ENCODE data around the gene RAB22A. TPM values are rescaled to one million over a fixed set of nuclear protein-coding genes. Genes with fewer than 3 reads are reported as not detected.

RAB22A gene
- total RNA-seq, 1 donor from 2014 or later = 17.8 TPM

DNA sequence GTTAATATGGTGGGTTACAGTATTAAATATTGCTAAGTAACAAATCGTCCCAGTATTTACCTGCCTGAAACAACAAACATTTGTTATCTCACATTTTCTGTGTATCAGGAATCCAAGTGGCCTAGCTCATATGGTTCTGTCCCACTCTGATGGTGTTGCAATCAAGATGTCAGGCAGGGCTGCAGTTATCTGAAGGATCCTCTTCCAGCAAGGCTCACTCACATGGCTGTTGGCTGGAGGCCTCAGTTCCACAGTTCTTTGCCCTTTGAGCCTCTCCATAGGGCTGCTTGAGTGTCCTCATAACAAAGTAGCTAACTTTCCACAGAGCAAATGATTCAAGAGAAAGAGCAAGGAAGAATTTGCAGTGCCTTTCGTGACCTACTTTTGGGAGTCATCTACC, 17.7 kb downstream of the RAB22A start:
- intact Hi-C loops (cut with DNase I) = no loop called here
- TF ChIP-seq CTCF (IDR thresholded peaks at IDR 0.05) = no peak
- no peak overlapping the region for H3K4me3 ChIP-seq
- H3K9me3 ChIP-seq = no peaks in the 10 kb centered on the region
- no peaks in the 10 kb centered on the region for H3K4me1 ChIP-seq
- DNase-seq (ENCODE audit: low spot score in 2 of 2) = no peak
- no peak overlapping the region for H3K27ac ChIP-seq
- H3K27me3 ChIP-seq = no peaks in the 10 kb centered on the region
- no peaks in the 10 kb centered on the region for H3K36me3 ChIP-seq

DNA sequence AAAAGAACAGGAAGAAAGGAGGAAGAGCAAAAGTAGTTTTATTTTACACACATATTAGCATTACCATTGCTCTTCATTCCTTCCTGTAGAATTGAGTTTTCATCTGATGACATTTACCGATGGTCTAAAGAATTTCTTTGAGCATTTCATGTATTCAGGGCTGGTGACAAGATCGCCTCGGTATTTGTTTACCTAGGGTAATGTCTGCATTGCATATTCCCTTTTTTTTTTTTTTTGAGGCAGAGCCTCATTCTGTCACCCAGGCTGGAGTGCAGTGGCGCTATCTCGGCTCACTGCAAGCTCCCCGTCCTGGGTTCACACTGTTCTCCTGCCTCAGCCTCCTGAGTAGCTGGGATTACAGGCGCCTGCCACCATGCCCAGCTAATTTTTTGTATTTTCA, 19.3 kb downstream of the RAB22A start:
- intact Hi-C loops (cut with DNase I) = no loop called here
- H3K36me3 ChIP-seq = no peaks in the 10 kb centered on the region
- no peak overlapping the region for H3K27ac ChIP-seq
- no peaks in the 10 kb centered on the region for H3K4me1 ChIP-seq
- no peaks in the 10 kb centered on the region for H3K9me3 ChIP-seq
- no peak overlapping the region for H3K4me3 ChIP-seq
- H3K27me3 ChIP-seq = no peaks in the 10 kb centered on the region
- no peak for DNase-seq (ENCODE audit: low spot score in 2 of 2)
- no peak for TF ChIP-seq CTCF (IDR thresholded peaks at IDR 0.05)

GRCh38 chr20:58329711-58330110, 20.2 kb downstream of the RAB22A start:
- no peak for TF ChIP-seq CTCF (IDR thresholded peaks at IDR 0.05)
- Histone ChIP-seq H3K36me3 (no peaks in the 10 kb centered on the region), H3K4me3 (no peak overlapping the region)

DNA sequence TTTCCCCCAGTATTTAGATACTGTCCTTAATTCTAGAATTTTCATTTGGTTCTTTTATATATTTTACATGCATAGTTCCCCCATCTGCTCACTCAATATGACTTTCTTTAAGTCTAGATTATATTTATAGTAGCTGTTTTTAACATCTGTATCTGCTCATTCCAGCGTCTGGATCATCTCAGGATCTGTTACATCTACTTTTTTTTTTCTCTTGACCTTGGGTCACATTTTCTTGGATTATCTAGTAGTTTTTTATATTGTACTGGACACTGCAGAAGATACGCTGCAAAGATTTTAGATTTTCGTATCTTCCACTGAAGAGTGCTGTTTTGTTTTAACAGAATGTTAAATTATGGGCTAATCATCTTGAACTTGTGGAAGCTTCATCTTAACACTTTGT, 20.7 kb downstream of the RAB22A start:
- Histone ChIP-seq H3K27ac (no peak overlapping the region), H3K36me3 (no peaks in the 10 kb centered on the region), H3K4me3 (no peak overlapping the region), H3K27me3 (no peaks in the 10 kb centered on the region), H3K4me1 (no peaks in the 10 kb centered on the region), H3K9me3 (no peaks in the 10 kb centered on the region)
- no peak for TF ChIP-seq CTCF (IDR thresholded peaks at IDR 0.05)
- no peak for DNase-seq (ENCODE audit: low spot score in 2 of 2)
- intact Hi-C loops (cut with DNase I) = no loop called here

More at GRCh38 chr20:58329711-58330110, 20.2 kb downstream of the RAB22A start:
- H3K9me3 ChIP-seq = no peaks in the 10 kb centered on the region
- DNase-seq (ENCODE audit: low spot score in 2 of 2) = no peak
- intact Hi-C loops (cut with DNase I) = no loop called here
- no peaks in the 10 kb centered on the region for H3K4me1 ChIP-seq
- H3K27ac ChIP-seq = no peak overlapping the region
- no peaks in the 10 kb centered on the region for H3K27me3 ChIP-seq

DNA sequence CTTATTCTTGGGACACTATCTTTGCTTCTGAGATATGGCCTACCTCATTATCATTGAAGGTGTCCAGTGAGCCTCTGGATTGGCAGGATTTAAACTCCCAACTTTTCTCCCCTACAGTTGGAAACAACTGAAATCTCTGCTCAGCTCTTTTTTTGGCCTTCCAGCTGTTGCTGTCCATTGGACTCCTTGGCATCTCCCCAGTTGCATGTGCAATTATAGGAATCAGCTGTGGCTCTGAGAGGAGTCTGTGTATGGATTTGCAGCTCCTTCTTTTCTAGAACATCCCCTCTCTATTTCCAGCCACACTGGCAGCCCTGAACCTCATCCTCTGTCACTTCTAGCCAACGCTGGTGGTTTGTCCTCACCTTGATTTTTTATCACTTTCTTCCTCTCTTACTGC, 21.2 kb downstream of the RAB22A start:
- no peak for TF ChIP-seq CTCF (IDR thresholded peaks at IDR 0.05)
- Histone ChIP-seq H3K9me3 (no peaks in the 10 kb centered on the region), H3K36me3 (no peaks in the 10 kb centered on the region), H3K27ac (no peak overlapping the region), H3K4me3 (no peak overlapping the region), H3K4me1 (no peaks in the 10 kb centered on the region), H3K27me3 (no peaks in the 10 kb centered on the region)
- intact Hi-C loops (cut with DNase I) = no loop called here
- DNase-seq (ENCODE audit: low spot score in 2 of 2) = no peak

DNA sequence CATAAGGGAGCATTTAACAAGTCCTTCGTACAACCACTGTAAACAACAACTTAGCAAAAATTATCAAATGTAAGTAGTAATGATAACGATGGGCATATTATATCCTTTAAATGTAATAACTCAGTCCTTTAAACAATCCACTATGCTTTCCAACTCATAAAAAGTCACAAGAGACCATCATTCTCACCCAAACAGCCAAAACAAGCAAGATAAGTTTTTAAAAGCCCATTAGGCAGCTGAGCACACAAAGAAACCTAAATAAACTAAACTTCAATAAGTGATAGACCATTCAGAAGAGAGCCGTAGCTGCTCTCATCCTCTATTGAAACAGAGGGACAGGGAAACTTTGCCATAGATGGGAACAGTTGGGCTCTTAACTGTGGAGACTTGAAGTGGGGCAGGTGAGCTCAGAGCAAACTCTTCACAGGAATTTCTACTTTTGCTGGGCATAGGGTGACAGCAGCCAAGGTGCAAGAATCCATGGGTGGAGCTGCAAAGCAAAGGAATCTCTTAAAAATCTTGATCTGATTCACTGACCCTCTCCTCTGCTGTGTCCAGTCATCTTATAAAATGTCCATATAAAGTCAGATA, 22.5 kb downstream of the RAB22A start:
- Histone ChIP-seq H3K27ac (no peak overlapping the region), H3K36me3 (no peaks in the 10 kb centered on the region), H3K4me3 (no peak overlapping the region), H3K9me3 (no peaks in the 10 kb centered on the region), H3K4me1 (no peaks in the 10 kb centered on the region), H3K27me3 (no peaks in the 10 kb centered on the region)
- no peak for DNase-seq (ENCODE audit: low spot score in 2 of 2)
- no peak for TF ChIP-seq CTCF (IDR thresholded peaks at IDR 0.05)
- intact Hi-C loops (cut with DNase I) = no loop called here

Data from ascending aorta (tissue), 2 donors.